Activated CD4-positive, CD25-positive, alpha-beta regulatory T cell (primary cell): ENCODE data around the gene NAV2.
"Not testable (repeated sequence)": the region's sequence is repeated elsewhere in the genome, so short reads cannot be mapped to it uniquely, and the experiment has no call there.

ENCODE experiments used
- DNase-seq, 4 experiments: peaks; one replicate each; lab custom pipeline; 2025; lab: John Stamatoyannopoulos, UW

The NAV2 gene

DNA sequence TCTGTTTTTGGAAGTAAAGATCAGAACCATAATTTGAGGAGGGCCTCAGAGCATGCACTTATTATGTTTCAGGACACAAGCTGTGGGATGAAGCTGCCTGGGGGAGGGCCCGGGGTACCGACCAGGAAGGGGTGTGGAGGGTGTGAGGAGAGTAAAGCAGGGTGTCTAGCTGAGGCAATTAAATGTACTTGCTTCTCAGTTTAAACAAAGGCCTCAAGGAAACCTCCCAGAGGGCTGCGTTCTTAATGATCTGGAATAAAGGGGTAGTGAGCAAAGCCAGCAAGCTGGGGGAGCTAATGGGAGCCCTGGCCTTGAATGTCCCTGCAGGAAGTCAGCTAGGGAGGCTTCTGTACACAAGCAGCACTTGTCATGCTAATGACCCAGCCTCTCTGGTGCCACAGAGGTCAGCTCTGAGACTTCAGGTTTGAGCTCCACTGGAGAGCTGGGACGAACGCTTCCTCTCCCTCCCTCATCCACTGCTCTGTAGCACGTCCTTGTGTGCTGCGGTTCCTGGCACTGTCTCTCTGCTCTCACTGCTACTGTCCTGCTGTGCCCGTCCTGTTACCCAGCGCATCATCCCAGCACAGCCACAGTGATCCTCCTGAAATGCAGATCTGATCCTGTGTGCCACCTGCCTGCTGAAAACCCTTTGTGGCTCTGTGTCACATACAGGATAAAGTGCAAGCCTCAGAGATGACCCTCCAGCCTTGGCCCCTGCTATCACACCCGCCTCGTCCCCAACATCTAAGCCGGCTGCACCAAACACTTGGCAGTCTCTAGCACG, 287.9 kb downstream of the NAV2 start:
- no peak for DNase-seq

- DNase-seq: no peak
Observed at GRCh38 chr11:20002312-20003216, 289.9 kb downstream of the NAV2 start.

GRCh38 chr11:20003351-20003750, 290.7 kb downstream of the NAV2 start:
- no peak for DNase-seq

GRCh38 chr11:20004866-20005265, 292.2 kb downstream of the NAV2 start:
- DNase-seq: no peak

DNA sequence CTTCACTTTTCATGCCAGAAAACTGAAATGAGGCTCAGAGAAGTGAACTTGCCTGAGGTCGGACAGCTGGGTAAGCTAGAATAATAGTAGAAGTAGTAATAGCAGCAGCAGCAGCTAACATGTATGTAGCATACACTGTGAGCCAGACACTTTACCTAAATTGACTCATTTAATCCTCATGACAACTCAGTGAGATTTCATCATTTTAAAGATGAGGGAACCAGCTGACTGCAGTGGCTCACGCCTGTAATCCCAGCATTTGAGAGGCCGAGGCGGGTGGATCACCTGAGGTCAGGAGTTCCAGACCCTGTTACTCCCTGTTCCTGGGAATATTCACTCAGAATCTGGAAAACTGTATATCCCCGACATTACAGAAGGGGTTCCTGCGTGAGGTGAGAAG, 293.1 kb downstream of the NAV2 start:
- DNase-seq: no peak

DNA sequence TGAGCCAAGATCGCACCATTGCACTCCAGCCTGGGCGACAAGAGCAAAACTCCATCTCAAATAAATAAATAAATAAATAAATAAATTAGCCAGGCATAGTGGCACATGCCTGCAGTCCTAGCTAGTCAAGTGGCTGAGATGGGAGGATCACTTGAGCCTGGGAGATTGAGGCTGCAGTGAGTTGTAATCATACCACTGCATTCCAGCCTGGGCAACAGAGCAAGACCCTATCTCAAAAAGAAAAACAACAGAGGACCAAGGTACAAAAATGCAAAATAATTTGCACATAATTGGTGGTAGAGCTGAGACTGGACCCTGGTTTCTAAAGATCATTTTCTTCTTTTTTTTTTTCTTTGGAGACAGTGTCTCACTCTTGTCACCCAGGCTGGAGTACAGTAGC, 294.0 kb downstream of the NAV2 start:
- not testable (repeated sequence) for DNase-seq

- DNase-seq: no peak
Observed at GRCh38 chr11:20007386-20007785, 294.7 kb downstream of the NAV2 start.

DNA sequence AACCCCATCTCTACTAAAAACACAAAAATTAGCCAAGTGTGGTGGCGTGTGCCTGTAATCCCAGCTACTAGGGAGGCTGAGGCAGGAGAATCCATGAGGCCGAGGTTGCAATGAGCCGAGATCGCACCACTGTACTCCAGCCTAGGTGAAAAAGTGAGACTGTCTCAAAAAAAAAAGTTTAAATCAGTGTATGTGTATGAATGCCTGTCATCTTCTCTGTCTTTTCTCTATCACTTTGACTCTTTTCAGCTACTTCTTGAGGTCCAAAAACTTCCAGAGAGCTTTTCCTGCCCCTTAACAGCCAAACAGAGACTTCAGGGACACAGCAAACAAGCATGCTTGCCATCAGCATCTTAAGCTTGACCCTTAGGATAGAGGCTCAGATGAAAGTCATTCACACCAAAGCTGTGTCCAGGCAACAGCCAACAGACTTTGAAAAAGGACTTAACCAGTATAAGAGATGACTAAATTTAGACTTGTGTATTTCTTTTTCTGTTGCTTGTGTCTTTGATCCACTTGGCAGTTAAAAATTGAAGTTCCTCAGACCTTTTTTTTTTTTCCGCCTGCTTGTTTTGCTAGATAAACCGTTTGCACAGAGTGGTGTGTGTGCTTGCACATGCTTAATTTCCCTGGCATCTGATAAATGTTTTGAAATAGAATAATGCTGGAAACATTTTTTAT, 295.7 kb downstream of the NAV2 start:
- no peak for DNase-seq

DNA sequence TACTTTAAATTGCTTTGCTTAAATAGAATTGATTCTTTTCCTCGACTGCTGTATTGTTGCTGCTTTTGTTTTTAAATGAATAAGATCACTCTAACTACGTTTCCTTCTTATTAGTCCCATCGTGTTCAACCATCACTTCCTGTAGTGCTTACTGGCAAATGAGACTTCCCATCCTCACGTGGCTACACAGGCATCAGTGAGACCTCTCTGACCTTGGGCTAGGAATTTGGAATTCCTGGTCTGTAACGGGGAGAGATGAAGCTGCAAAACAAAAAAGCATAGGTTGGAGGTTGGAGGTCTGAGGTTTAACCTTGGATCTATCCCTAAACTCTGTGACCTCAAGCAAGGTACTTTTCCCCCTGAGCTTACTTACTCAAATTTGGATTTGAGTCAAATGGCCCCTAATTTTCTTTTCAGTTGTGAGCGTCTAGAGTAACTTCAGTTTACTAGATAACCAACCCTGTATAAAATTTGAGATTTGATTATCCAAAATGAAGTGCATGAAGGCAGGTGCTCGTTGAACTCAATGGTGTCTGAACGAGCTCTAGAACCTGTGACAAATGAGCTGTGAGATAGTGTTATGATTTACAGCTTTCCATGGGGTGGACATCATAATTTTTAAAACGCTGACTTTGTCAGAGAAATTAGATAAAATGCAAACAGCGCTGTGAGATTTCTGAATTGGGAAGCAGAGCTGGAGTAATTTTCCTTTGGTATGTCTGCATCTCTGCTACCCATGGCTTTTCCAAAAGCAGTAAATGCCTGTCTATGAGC, 296.4 kb downstream of the NAV2 start:
- DNase-seq: no peak

GRCh38 chr11:20010156-20010850, 297.7 kb downstream of the NAV2 start:
- no peak for DNase-seq

DNA sequence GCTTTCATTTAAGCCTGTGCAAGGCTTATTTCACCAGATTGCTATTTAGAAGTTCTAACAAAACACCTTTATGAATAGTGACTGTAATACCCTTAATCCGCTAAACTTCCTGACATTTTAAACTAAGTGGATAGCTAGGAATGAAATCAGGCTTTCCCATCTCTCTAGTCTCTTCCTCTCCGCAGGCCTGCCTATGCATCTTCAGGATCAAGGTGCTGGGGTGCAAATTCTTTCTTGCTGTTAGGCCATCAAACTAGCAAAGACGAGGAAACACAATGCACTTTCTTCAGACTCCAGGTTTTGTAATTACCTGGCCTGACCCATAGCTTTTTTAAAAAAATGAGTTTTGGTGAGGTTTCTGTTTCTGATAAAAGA, 298.2 kb downstream of the NAV2 start:
- no peak for DNase-seq

DNA sequence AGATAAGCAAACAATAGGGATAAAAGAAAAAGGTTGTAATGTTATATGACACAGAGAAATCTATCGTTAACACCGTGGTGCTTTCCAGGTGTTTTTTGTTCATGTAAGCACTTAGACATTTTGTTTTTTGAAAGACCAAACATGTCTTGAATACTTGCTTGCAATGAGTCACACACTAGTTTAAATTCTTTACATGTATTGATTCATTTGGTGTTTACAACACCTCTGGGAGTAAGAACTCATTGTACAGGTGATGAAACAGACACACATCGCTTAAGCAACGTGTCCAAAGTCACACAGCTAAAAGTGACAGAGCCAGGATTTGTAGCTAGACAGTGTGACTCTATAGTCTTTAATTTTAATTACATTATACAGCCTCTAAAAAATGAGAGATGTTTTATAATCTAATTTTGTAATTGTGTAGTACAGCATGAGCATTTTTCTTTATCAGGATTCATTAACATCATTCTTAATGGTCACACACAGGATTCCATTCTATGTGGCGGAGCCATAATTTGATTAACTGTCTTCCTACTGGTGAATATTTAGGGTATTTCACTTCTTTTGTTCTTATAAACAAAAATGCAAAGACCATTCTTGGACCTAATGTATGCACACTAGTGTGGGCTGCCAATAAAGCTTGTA, 298.8 kb downstream of the NAV2 start:
- no peak for DNase-seq

GRCh38 chr11:20013346-20014066, 300.9 kb downstream of the NAV2 start:
- no peak for DNase-seq

DNA sequence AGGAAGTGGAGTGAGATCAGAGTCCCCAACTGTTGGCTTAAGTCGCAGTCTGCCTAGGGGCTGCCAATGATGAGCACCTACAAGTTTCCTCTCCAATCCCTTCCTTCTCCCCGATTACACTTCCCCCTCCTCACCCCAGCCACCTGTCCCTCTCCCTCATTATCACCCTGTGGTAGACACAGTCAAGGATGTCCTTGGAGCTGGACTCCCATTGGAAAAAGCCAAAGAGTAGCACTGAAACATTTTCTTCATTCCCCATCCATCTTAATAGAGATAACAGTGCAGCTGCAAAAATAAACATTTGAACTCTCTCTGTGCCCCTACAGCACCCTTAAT, 301.4 kb downstream of the NAV2 start:
- DNase-seq: no peak

GRCh38 chr11:20015101-20015500, 302.5 kb downstream of the NAV2 start:
- no peak for DNase-seq

DNA sequence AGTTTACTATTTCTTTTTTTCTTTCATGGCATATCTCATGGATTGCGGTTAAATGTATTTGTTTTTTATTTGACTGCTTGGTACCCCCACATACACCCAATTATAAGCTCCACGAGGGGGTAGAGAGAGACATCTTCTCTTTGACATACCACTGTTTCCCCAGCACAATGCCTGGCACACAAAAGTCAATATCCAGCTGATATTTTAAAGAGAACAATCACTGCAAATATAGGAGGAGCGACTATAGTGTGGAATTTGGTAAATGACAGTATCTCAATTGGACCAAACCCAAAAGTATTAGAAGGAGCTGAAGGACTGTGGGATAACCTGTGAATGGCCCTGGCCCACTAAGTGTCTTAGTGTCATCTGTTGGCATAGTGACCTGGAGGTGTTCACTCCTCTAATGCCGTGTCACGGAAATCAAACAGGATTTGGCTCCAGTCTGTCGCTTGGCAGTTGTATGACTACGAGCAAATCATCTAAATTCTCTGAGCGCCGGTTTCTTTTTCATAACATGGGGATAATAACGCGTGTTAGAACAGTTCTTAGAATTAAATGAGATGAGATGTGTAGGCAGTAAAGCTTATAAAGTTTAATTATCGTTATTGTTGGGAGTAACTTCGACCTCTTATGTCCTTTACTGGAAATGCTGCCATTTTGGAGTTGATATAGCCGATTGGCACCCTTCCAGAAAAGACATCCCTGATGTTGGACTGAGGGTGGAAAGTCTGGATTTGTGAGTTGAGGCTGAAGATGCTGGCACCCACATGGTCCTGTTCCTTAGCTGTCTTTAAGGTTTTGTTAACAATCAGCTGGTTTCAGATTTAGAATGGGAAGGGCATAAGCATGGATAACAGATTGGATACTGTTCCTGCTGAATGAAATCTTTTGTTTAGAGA, 303.1 kb downstream of the NAV2 start:
- no peak for DNase-seq

GRCh38 chr11:20016526-20016925, 303.9 kb downstream of the NAV2 start:
- DNase-seq: no peak

DNA sequence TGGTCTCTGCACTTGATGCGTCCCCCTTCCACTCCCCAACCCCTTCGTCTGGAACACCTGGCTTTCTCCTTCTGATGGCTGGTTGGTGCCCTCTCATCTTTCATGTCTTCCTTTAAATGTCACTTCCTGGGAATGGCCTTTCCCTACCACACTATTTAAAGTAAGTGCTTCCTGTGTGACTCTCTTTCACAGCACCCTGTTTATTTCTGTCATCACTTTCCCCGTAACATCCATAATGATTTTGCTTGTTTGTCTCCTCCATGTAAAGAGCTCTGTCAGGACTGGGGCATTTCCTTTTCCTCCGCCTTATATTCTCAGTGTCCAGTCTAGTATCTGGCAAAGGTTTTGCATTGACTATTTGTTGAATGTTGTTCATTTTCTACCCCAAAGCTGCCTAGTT, 304.7 kb downstream of the NAV2 start:
- no peak for DNase-seq

- no peak for DNase-seq
Observed at GRCh38 chr11:20020198-20020597, 307.6 kb downstream of the NAV2 start.
